K562 treated with DMSO at 1 percent for 12 hours (cell line): ENCODE measurements around the gene PSKH1. TPM values are rescaled to one million over a fixed set of nuclear protein-coding genes. Genes with fewer than 3 reads are reported as not detected.

Experiments used
- total RNA-seq: library from RNA; unstranded; fragments of 300-600 nt; gene quantifications from 2 replicates; pipeline ENCODE4 v1.2.3, GENCODE V29; 2022; ENCODE audit not compliant: insufficient read depth

The PSKH1 gene
- 26.9 and 37.2 TPM in 2 replicates for total RNA-seq

DNA sequence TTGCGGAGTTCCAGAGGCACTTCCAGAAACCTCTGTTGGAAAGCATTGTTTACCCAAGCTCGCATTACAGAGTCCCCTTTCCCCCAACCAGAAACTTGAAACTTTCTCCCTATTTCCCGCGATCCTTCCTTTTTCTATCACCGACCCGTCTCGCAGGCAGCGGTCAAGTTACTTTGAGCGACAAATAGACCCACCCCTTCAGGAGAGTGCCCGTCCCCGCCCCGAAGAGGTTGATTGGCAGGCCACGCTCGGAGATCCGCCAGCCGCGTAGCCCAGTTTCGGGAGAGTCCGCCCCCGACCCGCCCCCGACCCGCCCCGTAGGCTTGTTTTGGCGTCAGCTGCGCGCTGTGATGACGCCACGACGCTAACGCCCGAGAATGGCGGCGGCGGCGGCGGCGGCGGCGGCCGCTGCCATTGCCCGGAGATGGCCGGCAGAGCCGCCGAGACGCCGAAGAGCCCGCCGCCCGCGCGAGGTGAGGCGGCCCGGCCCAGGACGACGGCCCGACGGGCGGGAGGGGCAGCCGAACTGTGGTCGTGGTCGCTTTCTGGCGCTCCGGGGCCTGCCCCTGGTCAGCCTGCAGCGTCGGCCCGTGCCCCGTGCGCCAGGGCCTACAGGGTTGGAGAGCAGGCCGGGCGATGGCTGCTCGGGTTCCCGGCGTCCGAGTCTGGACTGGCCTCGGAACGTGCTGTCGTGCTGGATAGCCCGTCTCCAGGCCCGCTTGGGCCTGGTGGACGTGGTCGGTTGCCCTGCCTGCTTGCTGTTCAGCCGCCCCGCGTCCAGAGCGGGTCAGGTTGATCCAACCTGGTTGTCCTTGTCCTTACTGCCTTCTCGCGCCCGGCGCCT, at the start of gene PSKH1:
PSKH1 (plus strand) TSS at position 356 of the 844 bp plus-strand sequence. CDS start 15,496 bp downstream, outside the sequence.

DNA sequence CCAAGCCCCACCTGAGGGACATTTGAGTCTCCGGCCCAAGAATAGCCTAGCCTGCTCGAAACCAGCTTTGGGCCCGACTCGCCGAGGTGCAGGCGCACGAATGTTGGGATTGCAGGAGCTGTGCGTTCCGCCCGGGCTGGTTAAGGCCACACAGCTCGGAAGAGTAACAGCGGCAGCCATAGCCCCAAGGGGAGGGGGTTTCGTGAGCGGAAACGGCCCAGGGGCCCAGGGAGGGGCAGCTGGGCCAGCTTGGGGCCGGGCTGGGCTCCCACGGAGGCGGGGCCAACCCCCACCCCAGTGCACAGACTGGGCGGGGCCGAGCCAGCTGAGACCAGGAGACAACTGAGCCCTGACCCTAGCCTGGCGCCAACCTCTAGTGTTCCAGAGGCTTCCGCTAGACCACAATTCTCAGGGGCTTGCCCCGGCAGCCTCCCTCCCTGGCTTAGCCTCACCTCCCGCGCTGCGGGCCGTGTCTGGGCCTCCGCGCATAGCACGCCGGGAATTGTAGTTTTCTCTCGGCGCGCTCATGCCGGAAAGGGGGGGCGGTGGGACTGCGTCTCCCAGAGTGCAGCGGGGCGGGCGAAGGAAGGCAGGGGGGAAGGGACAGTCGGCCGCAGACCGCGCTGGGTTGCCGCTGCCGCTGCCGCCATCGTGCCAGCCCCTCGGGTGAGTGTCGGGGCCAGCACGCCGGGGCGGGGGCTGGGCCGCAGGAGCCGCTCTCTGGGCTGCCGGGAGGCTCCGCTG, 46.6 kb upstream of the PSKH1 start, which contains the start of gene NUTF2:
NUTF2 (plus strand) TSS at position 614 of the 744 bp plus-strand sequence. CDS start 18,198 bp downstream, outside the sequence.

DNA sequence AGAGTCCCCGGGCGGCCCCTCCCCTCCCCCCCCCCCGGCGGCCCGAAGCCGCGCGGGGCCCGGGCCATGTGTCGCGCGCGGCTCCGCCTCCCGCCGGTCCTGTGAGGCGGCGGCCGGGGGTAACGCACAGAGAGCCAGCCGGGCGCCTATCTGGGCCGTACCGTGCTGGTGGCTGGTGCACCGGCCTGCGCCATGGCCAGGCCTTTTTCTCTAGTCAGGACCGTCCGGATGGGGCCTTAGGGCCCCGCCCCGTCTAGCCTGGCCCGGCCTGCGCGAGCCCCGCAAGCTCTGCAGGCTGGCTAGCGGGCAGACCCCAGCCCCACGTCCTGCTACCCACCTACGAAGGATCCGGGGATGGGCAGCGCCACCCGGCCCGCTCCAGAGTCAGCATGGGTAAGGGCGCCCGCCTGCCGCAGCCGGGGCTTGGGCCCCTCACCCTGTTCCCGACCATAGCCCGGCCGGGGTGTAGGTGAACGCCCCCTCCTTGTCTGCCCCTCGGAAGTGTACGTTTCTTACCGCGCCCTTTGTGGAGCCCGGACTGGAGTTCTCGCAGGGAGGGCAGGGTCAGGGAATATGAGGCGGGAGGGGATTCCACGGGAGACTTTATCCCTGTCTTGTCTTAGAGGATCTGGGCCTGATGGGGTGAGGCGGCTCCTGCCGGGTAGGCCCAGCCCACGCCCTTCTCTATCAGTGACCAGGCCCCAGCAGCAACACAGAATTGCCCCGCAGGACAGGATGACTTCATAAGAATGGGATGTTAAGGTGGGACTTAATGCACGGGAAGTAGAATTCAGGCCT, 45.8 kb upstream of the PSKH1 start, which contains the start of gene CENPT:
CENPT (minus strand) TSS at position 630 of the 798 bp plus-strand sequence. CDS start 13,834 bp downstream, outside the sequence.

DNA sequence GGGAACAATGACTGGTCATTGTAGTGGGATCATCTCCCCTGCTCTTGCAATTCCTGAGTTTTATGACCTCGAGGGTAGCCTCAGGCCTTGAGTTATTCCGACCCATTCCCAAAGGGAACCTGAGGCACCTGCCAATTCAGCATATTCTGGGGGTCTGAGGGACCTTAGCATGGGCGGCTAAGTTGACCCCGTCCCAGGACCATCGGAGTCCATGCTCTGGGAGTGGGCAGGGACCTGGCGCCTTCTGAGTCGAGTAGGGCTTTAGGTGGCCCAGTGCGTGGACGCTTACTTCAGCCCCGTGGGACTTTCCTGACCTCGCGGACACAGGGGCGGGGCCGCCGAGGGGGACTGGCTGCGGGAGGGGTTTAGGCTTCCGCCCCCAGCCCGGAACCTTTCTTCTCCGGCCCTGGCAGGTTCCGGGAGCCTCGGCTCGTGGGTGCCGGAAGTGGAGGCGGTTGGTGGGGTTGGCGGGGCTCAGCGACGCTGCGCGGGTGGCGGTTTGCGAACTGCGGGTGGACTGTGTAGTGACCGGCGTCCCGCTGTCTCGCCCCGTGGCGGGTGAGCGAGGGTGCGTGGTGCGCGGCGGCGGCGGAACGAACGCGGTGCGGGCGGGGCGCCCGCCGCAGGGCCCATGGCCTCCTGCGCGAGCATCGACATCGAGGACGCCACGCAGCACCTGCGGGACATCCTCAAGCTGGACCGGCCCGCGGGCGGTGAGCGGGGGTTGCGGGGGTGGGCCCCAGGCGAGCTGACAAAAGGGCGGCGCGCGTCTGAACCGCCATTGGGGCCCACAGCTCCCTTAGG, 20.2 kb upstream of the PSKH1 start, which contains the start of gene EDC4:
EDC4 (plus strand) TSS at position 422 of the 804 bp plus-strand sequence; CDS start at position 632, 210 bp downstream.

DNA sequence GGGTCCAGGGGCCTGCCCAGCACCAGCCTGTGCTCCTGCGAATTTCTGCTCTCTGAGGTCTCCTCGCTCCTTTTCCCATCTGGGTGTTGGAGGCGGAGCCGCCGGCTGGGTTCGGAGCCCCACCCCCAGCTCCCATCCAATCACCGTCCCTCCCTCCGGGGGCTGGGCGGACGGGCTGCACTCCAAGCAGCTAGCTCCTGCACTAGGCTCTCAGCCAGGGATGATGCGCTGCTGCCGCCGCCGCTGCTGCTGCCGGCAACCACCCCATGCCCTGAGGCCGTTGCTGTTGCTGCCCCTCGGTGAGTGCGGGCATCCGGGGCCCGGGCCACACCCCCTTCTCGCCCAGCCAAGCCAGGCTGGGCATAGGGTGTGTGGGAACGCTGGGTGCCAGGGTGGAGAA, 8.4 kb upstream of the PSKH1 start, which contains the start of gene NRN1L:
NRN1L (plus strand) TSS at position 202 of the 400 bp plus-strand sequence; CDS start at position 221, 19 bp downstream.

DNA sequence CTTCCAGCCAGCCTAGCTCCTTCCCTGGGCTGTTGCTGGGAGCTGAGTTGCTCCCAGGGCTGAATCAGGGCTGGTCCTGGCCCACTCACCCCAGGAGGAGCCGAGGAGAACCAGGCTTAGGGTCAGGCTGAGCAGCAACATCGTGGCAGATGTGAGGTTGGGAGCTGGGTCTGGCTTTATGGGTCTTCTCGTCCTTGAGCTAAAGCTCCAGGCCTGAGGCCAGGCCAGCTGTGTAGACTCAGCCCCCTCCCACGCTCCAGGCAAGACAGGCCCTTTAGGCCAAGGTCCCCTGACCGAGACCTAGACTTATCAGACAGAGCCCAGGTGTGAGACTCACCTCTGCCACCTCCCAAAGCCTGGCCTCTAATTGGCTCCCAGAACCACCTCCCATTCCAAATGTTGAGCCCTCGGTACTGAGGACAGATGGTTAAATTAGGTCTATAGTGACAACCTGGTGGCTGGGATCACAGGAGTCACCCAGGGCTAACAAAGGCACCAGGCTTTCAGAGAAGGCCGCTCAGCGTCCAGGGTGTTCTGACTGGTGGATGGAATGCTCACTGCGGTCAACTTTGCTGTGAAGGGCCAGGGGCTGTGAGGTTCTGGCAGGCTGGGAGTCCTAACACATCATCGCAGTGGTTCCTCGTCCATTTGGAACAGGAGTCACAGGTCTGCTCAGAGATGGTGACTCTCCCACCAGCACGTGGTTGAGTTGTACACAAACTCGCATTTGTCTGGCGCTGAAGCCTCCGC, 38.8 kb downstream of the PSKH1 start, which contains the start of gene CTRL:
CTRL (minus strand) TSS at position 151 of the 750 bp plus-strand sequence; CDS start at position 141, 10 bp downstream.

DNA sequence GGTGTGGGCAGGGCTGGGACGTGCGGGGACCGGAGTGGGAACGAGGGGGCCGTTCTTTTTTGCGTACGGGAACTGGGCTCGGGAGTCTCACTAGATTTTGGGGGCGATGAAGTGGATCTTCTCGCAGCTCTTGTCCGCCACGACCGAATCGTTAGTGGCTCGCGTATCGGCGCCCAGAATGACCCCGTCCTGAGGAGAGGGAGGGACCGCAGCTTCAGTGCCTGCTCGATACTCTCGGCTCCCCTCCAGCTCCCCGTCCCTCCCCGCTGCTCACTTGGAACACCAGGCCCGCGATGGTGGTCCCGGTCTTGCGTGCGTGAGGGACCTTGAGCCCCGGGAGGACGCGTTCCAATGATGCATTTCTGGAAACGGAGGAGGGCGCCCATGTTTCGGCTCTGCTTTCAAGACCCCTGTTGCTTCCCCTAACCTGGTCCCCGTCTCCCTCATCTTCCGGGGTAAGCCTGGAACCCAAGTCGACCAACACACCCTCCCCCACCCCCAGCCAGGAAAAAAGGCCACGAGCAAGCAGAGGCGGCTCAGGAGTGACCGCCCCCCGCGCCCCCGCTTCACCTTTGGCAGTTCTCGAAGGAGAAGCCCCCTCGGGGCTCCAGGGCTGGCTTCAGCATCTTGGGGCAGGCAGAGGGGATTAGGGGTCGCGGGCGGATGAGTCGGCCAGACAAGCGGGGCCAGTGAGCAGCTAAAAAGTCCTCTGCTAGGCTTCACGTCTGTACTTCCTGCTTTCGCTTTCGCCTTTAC, 43.2 kb downstream of the PSKH1 start, which contains the start of gene PSMB10:
PSMB10 (minus strand) TSS at position 727 of the 756 bp plus-strand sequence; CDS start at position 626, 101 bp downstream.

DNA sequence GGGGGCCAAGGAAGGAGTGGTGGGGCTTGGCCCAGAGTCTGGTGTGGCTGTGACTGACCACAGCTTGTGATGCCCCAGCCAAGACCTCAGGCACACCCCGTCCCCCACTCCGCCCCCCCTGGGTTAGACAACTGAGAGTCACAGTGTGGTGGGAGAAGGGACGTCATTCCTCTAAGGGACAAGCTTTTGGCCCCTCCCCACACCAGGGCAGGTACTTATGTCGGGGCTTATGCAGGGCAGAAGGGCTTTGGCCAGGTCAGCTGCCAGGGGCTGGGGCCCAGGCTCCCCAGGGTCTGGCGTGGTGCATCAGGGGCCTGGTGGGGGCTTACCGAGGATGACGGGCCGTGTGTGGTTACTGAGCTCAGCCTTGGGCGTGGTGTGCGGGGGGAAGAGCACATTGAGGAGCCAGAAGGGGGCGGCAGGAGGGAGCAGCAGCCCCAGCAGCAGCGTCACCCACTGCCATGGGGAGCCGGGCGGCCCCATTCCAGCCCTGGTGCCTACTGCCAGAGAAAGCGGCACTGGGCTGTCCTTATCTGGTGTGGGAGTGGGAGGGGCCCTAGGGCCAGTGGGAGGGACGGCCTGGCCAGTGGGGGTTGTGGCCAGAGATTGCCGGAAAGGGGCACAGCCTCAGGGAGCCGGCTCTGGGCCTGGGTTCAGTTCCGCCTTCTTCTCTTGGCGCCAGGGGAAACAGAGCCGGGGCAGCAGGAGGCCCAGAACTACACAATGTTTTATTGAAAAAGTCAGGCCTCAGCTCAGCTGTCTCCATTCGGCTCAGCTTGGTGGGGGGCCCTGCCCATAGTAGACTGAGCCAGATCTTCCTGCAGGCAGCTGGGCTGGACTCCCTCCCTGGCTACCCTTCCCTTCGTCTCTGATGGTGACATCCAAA, 50.8 kb downstream of the PSKH1 start, which contains the start of gene LCAT:
LCAT (minus strand) TSS at position 502 of the 886 bp plus-strand sequence; CDS start at position 483, 19 bp downstream.

DNA sequence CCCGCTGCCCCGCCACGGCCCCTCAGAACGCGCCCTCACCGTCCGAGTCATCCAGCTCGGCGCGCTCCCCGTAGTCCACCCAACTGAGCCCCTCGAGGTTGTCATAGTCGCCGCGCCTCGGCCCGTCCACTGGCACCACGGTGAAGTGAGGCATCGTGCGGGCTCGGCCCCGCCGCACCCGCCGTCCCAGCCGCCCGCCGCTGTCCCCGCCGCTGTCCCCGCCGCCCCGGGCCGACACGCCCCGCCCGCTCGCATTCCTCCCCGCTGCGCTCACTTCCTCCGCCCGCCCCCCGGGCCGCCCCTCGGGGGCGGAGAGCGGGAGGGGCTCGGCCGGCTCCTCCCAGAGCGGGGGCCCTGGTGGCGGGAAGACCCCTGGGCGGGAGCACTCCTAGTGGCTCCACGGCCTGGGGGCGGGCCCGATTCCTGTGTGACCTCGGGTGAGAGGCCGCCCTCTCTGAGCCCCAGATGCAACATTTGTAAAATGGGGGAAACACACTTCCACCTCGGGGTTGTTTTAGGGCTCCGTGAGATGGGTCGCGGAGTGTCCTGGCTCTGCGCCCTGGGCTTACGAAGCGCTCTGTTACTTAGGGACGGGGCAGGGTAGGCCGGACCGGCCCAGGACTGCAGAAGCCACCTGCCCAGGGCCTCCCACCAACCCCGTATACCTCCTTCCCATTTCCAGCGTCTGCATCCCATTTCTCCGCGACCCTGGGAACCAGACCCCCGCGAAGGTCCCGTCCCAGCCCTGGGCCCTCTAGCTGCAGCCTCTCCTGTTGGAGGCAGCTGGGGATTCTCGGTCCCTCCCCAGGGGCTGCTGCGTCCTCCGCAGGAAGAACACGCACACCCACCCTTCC, 75.6 kb downstream of the PSKH1 start, which contains the start of gene SLC12A4:
SLC12A4 (minus strand) TSS at position 238 of the 854 bp plus-strand sequence; CDS start at position 154, 84 bp downstream.

Other genes with a start within 250 kb of the PSKH1 start
- 0.36 and 2.1 TPM in 2 replicates for gene CARMIL2, start 248.1 kb upstream of the PSKH1 start, total RNA-seq
- 43.3 and 43.7 TPM in 2 replicates for gene ACD, start 233.0 kb upstream of the PSKH1 start, total RNA-seq
- 2.0 and 2.6 TPM in 2 replicates for gene PARD6A, start 232.3 kb upstream of the PSKH1 start, total RNA-seq
- 11.1 and 13.9 TPM in 2 replicates for gene ENKD1, start 226.5 kb upstream of the PSKH1 start, total RNA-seq
- gene C16orf86, start 226.4 kb upstream of the PSKH1 start, total RNA-seq, result 0.63 and 1.4 TPM in 2 replicates
- 12.6 and 16.6 TPM in 2 replicates for gene GFOD2, start 173.9 kb upstream of the PSKH1 start, total RNA-seq
- 5.9 and 18.0 TPM in 2 replicates for gene RANBP10, start 86.7 kb upstream of the PSKH1 start, total RNA-seq
- gene TSNAXIP1, start 86.4 kb upstream of the PSKH1 start, total RNA-seq, result not detected in 2 replicates
- gene THAP11, start 50.9 kb upstream of the PSKH1 start, total RNA-seq, result 42.8 and 44.4 TPM in 2 replicates
- gene NUTF2, start 46.3 kb upstream of the PSKH1 start, total RNA-seq, result 73.0 and 85.5 TPM in 2 replicates
- gene CENPT, start 45.6 kb upstream of the PSKH1 start, total RNA-seq, result 49.8 and 70.8 TPM in 2 replicates
- gene EDC4, start 20.2 kb upstream of the PSKH1 start, total RNA-seq, result 44.1 and 77.8 TPM in 2 replicates
- 3.5 and 4.0 TPM in 2 replicates for gene NRN1L, start 8.4 kb upstream of the PSKH1 start, total RNA-seq
- 1.0 and 1.2 TPM in 2 replicates for gene CTRL, start 38.6 kb downstream of the PSKH1 start, total RNA-seq
- gene PSMB10, start 43.6 kb downstream of the PSKH1 start, total RNA-seq, result 68.4 and 108 TPM in 2 replicates
- gene LCAT, start 50.9 kb downstream of the PSKH1 start, total RNA-seq, result 5.9 and 13.3 TPM in 2 replicates
- 12.0 and 20.0 TPM in 2 replicates for gene SLC12A4, start 75.4 kb downstream of the PSKH1 start, total RNA-seq
- gene DPEP3, start 87.2 kb downstream of the PSKH1 start, total RNA-seq, result not detected in 2 replicates
- 1.7 and 4.6 TPM in 2 replicates for gene DPEP2, start 106.2 kb downstream of the PSKH1 start, total RNA-seq
- gene DPEP2NB, start 122.7 kb downstream of the PSKH1 start, total RNA-seq, result not detected in 2 replicates
- gene DDX28, start 130.0 kb downstream of the PSKH1 start, total RNA-seq, result 12.3 and 13.7 TPM in 2 replicates
- gene DUS2, start 130.0 kb downstream of the PSKH1 start, total RNA-seq, result 8.5 and 13.1 TPM in 2 replicates
- gene NFATC3, start 192.1 kb downstream of the PSKH1 start, total RNA-seq, result 12.5 and 41.1 TPM in 2 replicates